GM19035 (cell line): Measurements from ENCODE around the gene SPATC1L.

ENCODE experiments used
- ATAC-seq: cut with Tn5 transposase; IDR thresholded peaks from one replicate; pipeline ENCODE4 v1.9.1; 2021; ENCODE audit not compliant: unreplicated experiment

Gene SPATC1L

GRCh38 chr21:46215436-46216131 lies 31.3 kb upstream of the SPATC1L start:
- no peak for ATAC-seq

GRCh38 chr21:46214478-46215340 lies 30.4 kb upstream of the SPATC1L start:
- no peak for ATAC-seq

- ATAC-seq: no peak
These were observed 29.5 kb upstream of the SPATC1L start for GRCh38 chr21:46213620-46214286.

GRCh38 chr21:46212721-46213484 lies 28.6 kb upstream of the SPATC1L start:
- no peak for ATAC-seq

- ATAC-seq: no peak
These were observed 27.8 kb upstream of the SPATC1L start for GRCh38 chr21:46211786-46212720.

GRCh38 chr21:46211376-46211775 lies 27.1 kb upstream of the SPATC1L start:
- no peak for ATAC-seq

GRCh38 chr21:46210378-46211136 lies 26.3 kb upstream of the SPATC1L start:
- no peak for ATAC-seq

- ATAC-seq: no peak
These were observed 24.8 kb upstream of the SPATC1L start for GRCh38 chr21:46208761-46209721.

GRCh38 chr21:46207920-46208591 lies 23.8 kb upstream of the SPATC1L start:
- ATAC-seq: no peak

GRCh38 chr21:46207006-46207919 lies 23.0 kb upstream of the SPATC1L start:
- ATAC-seq: no peak

- ATAC-seq: no peak
These were observed 22.1 kb upstream of the SPATC1L start for GRCh38 chr21:46206163-46207005.

- ATAC-seq: no peak
These were observed 21.5 kb upstream of the SPATC1L start for GRCh38 chr21:46205766-46206162.

GRCh38 chr21:46205166-46205565 lies 20.9 kb upstream of the SPATC1L start:
- no peak for ATAC-seq

- no peak for ATAC-seq
These were observed 18.9 kb upstream of the SPATC1L start for GRCh38 chr21:46203203-46203600.

GRCh38 chr21:46202592-46203202 lies 18.4 kb upstream of the SPATC1L start:
- ATAC-seq: no peak
